Neutrophil (primary cell): ENCODE data around the gene ABCF3.

Source experiments
- H3K27ac ChIP-seq: fragments of 200-600 bp; sonication (generic); 2 replicates; pipeline ENCODE4 v1.5.1; 2016; ENCODE audit warnings: mild to moderate bottlenecking, moderate library complexity
- H3K27me3 ChIP-seq: fragments of 200-600 bp; sonication (generic); 2 replicates; pipeline ENCODE4 v1.6.0; 2016; ENCODE audit warnings: mild to moderate bottlenecking
- H3K36me3 ChIP-seq: fragments of 200-600 bp; sonication (generic); 2 replicates; pipeline ENCODE4 v1.5.1; 2017
- H3K4me1 ChIP-seq, 2 experiments: fragments of 200-600 bp in 1 of 2; sonication (generic) in 1 of 2; 1 replicate in 1 of 2; 2 replicates in 1 of 2; pipeline versions ENCODE4 v1.5.1 to v1.6.1; 2013 to 2016; ENCODE audit warnings: low read depth in 1 of 2, low read length in 1 of 2, mild to moderate bottlenecking in 1 of 2, moderate library complexity in 1 of 2; ENCODE audit not compliant: control insufficient read depth in 1 of 2, insufficient read depth in 1 of 2
- H3K4me3 ChIP-seq, 2 experiments: fragments of 200-600 bp in 1 of 2; sonication (generic) in 1 of 2; 1 replicate in 1 of 2; 2 replicates in 1 of 2; pipeline ENCODE4 v1.5.1; 2013 to 2016; ENCODE audit warnings: low read depth in 1 of 2, low read length in 1 of 2, mild to moderate bottlenecking in 1 of 2, moderate library complexity in 1 of 2
- H3K9me3 ChIP-seq: fragments of 200-600 bp; sonication (generic); 2 replicates; pipeline ENCODE4 v1.5.1; 2016
- CTCF ChIP-seq: fragments of 200-600 bp; sonication (generic); IDR thresholded peaks from 2 replicates; pipeline ENCODE4 v1.5.1; 2016; ENCODE audit warnings: antibody characterized with exemption

ABCF3 gene

DNA sequence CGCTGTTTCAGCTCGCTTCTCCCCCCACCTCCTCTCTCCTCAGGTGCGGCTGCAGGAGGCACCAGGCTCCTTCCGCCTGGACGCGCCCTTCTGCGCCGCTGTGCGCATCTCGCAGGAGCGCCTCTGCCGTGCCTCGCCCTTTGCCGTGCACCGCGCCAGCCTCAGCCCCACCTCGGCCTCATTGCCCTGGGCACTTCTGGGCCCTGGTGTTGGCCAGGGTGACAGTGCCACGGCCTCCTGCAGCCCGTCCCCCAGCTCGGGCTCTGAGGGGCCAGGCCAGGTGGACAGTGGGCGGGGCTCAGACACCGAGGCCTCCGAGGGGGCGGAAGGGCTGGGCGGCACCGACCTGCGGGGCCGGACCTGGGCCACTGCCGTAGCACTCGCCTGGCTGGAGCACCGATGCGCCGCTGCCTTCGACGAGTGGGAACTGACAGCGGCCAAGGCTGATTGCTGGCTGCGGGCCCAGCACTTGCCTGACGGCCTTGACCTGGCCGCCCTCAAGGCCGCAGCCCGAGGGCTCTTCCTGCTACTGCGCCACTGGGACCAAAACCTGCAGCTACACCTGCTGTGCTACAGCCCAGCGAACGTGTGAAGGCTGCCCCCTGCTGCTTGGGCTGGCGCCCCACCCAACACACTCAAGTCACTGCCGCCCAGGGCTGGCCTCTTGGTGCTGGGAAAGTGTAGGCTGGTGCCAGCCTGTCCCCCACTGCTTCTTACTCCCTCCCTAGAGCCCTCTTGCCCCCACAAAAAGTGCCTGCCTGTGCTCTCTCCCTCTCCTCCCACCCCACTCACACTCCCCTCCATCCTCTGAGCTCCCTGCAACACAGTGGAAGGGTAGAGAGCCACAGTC lies 55.7 kb downstream of the ABCF3 start:
- H3K4me3 ChIP-seq, result no peak overlapping the region
- H3K27me3 ChIP-seq, result peaks cover 16% of the 10 kb centered on the region
- H3K36me3 ChIP-seq, result peaks cover 40% of the 10 kb centered on the region

DNA sequence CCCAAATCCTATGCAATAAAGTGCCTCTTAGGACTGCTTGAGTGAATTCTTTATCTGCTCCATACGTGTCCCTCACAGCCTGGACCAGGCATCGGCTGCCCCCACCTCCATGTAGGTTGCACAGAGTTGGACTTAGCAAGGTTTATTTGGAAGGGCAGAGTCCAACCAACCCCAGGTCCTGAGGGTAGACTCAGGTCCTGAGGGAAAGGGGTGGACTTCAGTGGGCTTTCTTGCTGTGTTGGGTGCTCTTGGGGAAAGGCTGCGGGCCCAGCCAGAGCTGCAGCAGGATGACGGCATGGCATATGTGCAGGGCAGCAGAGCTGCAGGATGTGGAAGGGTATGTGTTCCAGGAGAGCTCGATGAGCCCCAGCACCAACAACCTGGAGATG lies 56.3 kb downstream of the ABCF3 start:
- TF ChIP-seq CTCF, result no peak
- no peaks in the 10 kb centered on the region for H3K9me3 ChIP-seq
- no peak overlapping the region for H3K4me3 ChIP-seq
- peaks cover 16% of the 10 kb centered on the region for H3K27me3 ChIP-seq
- no peak overlapping the region for H3K27ac ChIP-seq
- peaks cover 40% of the 10 kb centered on the region for H3K36me3 ChIP-seq
- H3K4me1 ChIP-seq, result no peaks in the 10 kb centered on the region

More for the DNA sequence above, 55.7 kb downstream of the ABCF3 start:
- TF ChIP-seq CTCF, result no peak
- no peaks in the 10 kb centered on the region for H3K4me1 ChIP-seq
- H3K27ac ChIP-seq, result no peak overlapping the region
- no peaks in the 10 kb centered on the region for H3K9me3 ChIP-seq
